ENCODE measurements around the gene KDM5A.
A peak's percentile ranks its signal among the peaks of the same experiment; 100 is the strongest.
"Not testable (repeated sequence)": the region's sequence is repeated elsewhere in the genome, so short reads cannot be mapped to it uniquely, and the experiment has no call there.

The KDM5A gene

DNA sequence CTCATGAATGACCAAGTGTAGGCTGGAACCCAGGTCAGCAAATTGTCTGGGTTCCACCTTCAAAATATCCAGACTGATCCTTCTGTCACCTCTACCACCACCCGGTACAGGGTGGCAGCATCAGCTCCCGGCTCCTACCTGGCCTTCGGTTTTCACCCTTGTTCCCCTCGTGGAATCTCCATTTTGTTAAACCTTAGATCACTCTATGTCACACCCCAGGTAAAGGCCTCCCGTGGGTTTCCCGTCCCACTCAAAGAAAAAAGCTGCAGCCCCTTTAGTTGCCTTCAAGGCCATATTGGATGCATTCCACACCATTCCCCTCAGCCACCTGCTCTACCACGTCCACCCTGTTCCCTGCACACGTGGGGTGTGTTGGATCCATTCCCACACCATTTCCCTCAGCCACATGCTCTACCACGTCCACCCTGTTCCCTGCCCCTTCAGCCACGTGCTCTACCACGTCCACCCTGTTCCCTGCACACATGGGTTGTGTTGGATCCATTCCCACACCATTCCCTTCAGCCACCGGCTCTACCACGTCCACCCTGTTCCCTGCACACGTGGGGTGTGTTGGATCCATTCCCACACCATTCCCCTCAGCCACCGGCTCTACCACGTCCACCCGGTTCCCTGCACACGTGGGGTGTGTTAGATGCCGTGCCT, 150.3 kb downstream of the KDM5A start:
- no peak for TF ChIP-seq Cebpa-rat (IDR thresholded peaks at IDR 0.05)
- peaks cover under 1 to 4% (median 3%) of the 10 kb centered on the region in 10 experiments; a peak in 19 of 20 replicates for H3K4me1 ChIP-seq
- H3K4me2 ChIP-seq: no peak overlapping the region
- no peaks in the 10 kb centered on the region for H3K27me3 ChIP-seq
- no peak overlapping the region for H3K9ac ChIP-seq
- peaks cover 30 to 46% (median 42%) of the 10 kb centered on the region in 11 experiments for H3K9me3 ChIP-seq (replicated peaks in 1 of 11)
- H4K20me1 ChIP-seq: no peaks in the 10 kb centered on the region
- H3K27ac ChIP-seq: no peak overlapping the region
- no peaks in the 10 kb centered on the region for H3K36me3 ChIP-seq
- H3K4me3 ChIP-seq: no peak overlapping the region

DNA sequence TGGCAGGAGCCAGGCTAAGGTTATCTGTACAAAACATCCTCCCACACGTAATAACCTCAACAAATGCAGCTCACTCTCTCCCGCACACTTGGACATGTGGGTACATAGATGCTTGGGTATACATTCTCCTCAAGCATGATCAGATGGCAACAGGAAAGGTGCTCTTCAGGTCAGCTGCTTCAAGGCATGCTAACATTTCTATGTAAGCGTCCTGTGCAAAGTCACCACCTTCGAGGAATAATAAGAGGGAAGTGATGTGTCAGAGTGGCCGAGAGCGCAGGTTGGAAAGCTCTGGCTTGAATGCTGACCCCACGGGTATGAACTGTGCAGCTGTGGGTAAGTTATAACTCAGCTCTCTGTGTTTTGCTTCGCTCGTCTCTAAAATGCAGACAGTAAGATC, 151.0 kb downstream of the KDM5A start:
- Histone ChIP-seq H3K27me3 (no peaks in the 10 kb centered on the region), H3K4me1 (peaks cover 8 to 11% (median 11%) of the 10 kb centered on the region in 10 experiments), H3K27ac (no peak overlapping the region), H4K20me1 (no peaks in the 10 kb centered on the region), H3K4me3 (no peak overlapping the region), H3K4me2 (no peak overlapping the region), H3K9me3 (replicated peaks in 1 of 11) (peaks cover 30 to 46% (median 42%) of the 10 kb centered on the region in 11 experiments), H3K36me3 (no peaks in the 10 kb centered on the region), H3K9ac (no peak overlapping the region)
- no peak for TF ChIP-seq Cebpa-rat (IDR thresholded peaks at IDR 0.05)

DNA sequence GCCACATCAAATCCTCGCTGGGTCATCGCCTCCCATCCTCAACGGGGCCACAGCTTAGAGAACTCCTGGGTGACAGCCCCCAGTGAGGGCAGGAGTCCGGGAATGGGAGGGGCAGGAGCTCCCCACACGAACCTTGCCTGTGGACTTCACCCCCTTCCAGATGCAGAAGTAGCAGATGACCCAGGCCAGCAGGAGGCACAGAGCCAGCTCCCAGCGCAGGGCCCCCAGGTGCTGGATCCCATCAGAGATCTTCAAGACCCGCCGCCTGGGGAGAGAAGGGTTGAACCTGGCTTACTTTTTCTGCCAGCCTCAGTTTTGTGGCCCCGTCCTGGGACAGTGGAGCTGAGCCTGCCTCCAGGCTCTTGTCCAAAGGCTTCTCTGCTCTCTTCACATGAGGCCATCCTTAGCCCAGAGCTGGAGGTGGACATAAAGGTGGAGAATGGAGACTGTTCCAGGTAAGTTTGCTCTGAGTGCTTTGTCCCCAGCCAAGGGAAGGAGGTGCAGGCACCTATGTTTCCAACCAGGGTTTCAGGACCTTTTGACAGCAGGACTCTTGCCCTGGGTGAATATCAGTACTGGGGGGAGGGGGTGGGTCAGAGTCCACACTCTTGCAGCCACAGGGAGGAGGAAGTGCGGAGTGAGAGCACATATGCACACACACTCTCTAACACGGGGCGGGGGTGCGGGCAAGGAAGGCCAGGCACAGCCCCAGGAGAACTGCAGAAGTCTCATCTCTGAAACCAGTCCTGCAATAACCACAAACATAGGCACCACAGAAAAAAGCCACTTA, 151.9 kb downstream of the KDM5A start:
- H3K9me3 ChIP-seq (replicated peaks in 1 of 11): peaks cover 30 to 46% (median 42%) of the 10 kb centered on the region in 11 experiments
- H4K20me1 ChIP-seq: no peaks in the 10 kb centered on the region
- no peak overlapping the region for H3K4me3 ChIP-seq
- no peak overlapping the region for H3K27ac ChIP-seq
- H3K4me1 ChIP-seq: peaks cover 11 to 20% (median 15%) of the 10 kb centered on the region in 10 experiments
- no peak overlapping the region for H3K9ac ChIP-seq
- TF ChIP-seq Cebpa-rat (IDR thresholded peaks at IDR 0.05): no peak
- no peaks in the 10 kb centered on the region for H3K27me3 ChIP-seq
- H3K4me2 ChIP-seq: no peak overlapping the region
- no peaks in the 10 kb centered on the region for H3K36me3 ChIP-seq

DNA sequence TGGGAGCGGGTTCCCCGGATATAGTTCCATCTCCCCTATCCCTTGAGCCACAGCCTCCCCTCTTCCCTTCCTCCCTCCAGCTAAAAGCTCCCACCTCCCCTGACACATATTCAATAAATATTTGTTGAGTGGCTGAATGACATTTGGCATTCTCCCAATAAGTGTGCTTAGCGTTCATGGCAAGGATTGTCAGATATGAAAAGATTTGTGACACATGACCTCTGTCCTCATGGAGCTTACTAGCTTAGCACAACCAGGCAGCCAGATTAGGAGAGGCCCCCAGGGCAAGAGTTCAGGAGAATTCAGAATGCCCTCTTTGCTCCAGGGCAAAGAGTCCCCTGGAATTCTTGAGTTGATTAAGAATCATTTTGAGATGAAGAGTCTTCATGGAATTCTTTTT, 152.7 kb downstream of the KDM5A start:
- TF ChIP-seq Cebpa-rat (IDR thresholded peaks at IDR 0.05): no peak
- Histone ChIP-seq H3K9ac (no peak overlapping the region), H3K4me1 (peaks cover 11 to 20% (median 15%) of the 10 kb centered on the region in 10 experiments), H3K36me3 (no peaks in the 10 kb centered on the region), H3K27me3 (no peaks in the 10 kb centered on the region), H3K9me3 (replicated peaks in 1 of 11) (peaks cover 30 to 46% (median 42%) of the 10 kb centered on the region in 11 experiments), H3K4me2 (no peak overlapping the region), H4K20me1 (no peaks in the 10 kb centered on the region), H3K4me3 (no peak overlapping the region), H3K27ac (no peak overlapping the region)

DNA sequence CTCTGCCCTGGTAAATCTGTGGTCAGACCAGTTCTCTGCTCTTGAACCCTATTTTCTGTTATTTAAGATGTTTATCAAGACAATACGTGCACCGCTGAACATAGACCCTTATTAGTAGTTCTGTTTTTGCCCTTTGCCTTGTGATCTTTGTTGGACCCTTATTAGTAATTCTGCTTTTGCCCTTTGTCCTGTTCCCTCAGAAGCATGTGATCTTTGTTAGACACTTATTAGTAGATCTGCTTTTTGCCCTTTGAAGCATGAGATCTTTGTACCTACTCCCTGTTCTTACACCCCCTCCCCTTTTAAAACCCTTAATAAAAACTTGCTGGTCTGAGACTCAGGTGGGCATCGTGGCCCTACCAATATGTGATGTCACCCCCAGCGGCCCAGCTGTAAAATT, 153.2 kb downstream of the KDM5A start:
- H3K27me3 ChIP-seq, H3K4me2 ChIP-seq, H3K4me3 ChIP-seq, H3K27ac ChIP-seq, H3K9ac ChIP-seq, H4K20me1 ChIP-seq, H3K36me3 ChIP-seq: not testable (repeated sequence)
- Histone ChIP-seq H3K4me1 (peaks cover 11 to 20% (median 15%) of the 10 kb centered on the region in 10 experiments), H3K9me3 (replicated peaks in 1 of 11) (peaks cover 30 to 46% (median 42%) of the 10 kb centered on the region in 11 experiments)

DNA sequence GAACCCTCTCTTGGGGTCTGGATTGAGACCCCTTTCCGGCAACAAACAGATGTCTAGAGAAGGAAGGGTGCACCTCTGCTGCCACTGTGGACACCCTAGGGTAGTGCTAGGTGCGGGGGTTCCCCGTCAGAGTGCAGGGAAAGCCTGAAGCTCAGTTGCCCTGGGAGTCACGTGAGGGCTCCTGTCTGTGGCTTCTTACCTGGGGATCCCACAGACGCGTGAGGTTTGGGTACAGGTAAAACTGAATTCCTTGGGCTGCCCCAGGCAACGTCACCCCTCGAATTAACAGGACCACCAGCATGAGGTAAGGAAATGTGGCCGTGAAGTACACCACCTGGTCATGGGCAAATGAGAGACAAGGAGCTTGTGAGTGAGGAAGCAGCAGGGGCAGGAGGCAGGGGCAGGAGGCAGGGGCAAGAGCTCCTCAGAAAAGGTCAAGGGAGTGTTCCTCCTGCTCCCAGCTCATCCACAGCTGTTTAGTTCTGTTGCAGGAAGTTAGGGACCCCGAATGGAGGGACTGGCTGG, 154.2 kb downstream of the KDM5A start:
- H3K27me3 ChIP-seq: no peaks in the 10 kb centered on the region
- peaks cover 30 to 46% (median 42%) of the 10 kb centered on the region in 11 experiments for H3K9me3 ChIP-seq (replicated peaks in 1 of 11)
- H3K9ac ChIP-seq: no peak overlapping the region
- H4K20me1 ChIP-seq: no peaks in the 10 kb centered on the region
- H3K4me3 ChIP-seq: no peak overlapping the region
- peaks cover 11 to 20% (median 15%) of the 10 kb centered on the region in 10 experiments for H3K4me1 ChIP-seq
- no peaks in the 10 kb centered on the region for H3K36me3 ChIP-seq
- no peak for TF ChIP-seq Cebpa-rat (IDR thresholded peaks at IDR 0.05)
- no peak overlapping the region for H3K4me2 ChIP-seq
- H3K27ac ChIP-seq: no peak overlapping the region

DNA sequence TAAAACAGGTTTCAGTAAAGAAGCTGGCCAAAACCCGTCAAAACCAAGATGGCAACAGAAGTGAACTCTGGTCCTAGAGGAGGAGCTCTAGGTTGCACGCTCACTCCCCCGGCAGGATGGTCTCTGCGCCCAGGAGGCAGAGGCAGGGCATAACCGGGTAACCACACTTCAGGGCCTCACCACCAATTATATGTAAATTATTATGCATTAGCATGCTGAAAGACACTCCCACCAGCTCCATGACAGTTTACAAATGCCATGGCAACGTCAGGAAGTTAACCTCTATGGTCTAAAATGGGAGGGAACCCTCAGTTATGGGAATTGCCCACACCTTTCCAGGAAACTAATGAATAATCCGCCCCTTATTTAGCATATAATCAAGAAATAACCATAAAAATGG, 155.1 kb downstream of the KDM5A start:
- no peak for TF ChIP-seq Cebpa-rat (IDR thresholded peaks at IDR 0.05)
- Histone ChIP-seq H3K4me1 (peaks cover 11 to 20% (median 15%) of the 10 kb centered on the region in 10 experiments), H3K9me3 (replicated peaks in 1 of 11) (peaks cover 30 to 46% (median 42%) of the 10 kb centered on the region in 11 experiments), H3K4me3 (no peak overlapping the region), H3K27ac (peak overlapping the region in 1 of 11 experiments; percentile 53; a peak in 1 of 22 replicates), H3K27me3 (no peaks in the 10 kb centered on the region), H3K9ac (no peak overlapping the region), H3K36me3 (no peaks in the 10 kb centered on the region), H4K20me1 (no peaks in the 10 kb centered on the region), H3K4me2 (peak overlapping the region; percentile 45 to 80 (median 58); a peak in 21 of 22 replicates)

DNA sequence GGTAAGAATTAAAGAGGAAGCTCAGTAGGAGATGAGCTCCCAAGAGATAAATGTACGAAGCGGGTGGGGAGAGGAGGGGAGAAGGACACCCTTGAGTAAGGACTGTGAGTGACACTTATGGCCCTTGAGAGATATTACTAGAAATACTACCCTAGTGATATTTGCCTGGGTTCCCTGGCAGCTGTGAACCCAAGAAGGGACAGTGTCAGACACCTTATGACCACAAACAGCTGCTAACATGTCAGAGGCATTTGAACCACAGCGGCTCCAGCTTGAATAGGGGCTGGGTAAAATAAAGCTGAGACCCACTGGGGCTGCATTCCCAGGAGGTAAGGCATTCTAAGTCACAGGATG, 155.5 kb downstream of the KDM5A start:
- peak overlapping the region in 3 of 11 experiments; percentile 40 to 53 (median 44); a peak in 4 of 22 replicates for H3K27ac ChIP-seq
- peaks cover 30 to 46% (median 42%) of the 10 kb centered on the region in 11 experiments for H3K9me3 ChIP-seq (replicated peaks in 1 of 11)
- H3K27me3 ChIP-seq: no peaks in the 10 kb centered on the region
- H3K4me1 ChIP-seq: peaks cover 11 to 20% (median 15%) of the 10 kb centered on the region in 10 experiments
- TF ChIP-seq Cebpa-rat (IDR thresholded peaks at IDR 0.05): no peak
- no peaks in the 10 kb centered on the region for H4K20me1 ChIP-seq
- H3K36me3 ChIP-seq: no peaks in the 10 kb centered on the region
- no peak overlapping the region for H3K4me3 ChIP-seq
- peak overlapping the region; percentile 45 to 80 (median 58) for H3K4me2 ChIP-seq
- peak overlapping the region in 5 of 11 experiments; percentile 10 to 52 (median 37); a peak in 5 of 22 replicates for H3K9ac ChIP-seq

All from BLaER1 treated with 17β-estradiol and CSF1 and Interleukin-3, amounts not matched to agents 10 nM and 100 nM (cell line).